Neural progenitor cell (in vitro differentiated cells): Measurements from ENCODE around the gene CD19.

ENCODE experiments used
- CTCF ChIP-seq: fragments of 200-600 bp; sonication (generic); IDR thresholded peaks from 2 replicates; pipeline ENCODE4 v1.5.1; 2017; ENCODE audit warnings: antibody characterized with exemption, mild to moderate bottlenecking
- EZH2phosphoT487 ChIP-seq: fragments of 200-600 bp; sonication (generic); IDR thresholded peaks from 2 replicates; pipeline ENCODE4 v1.6.1; 2017; ENCODE audit warnings: antibody characterized with exemption

- TF ChIP-seq EZH2phosphoT487: no peak
- TF ChIP-seq CTCF: no peak
Measured at GRCh38 chr16:28895609-28896008, 36.2 kb upstream of the CD19 start.
